HepG2 (cell line): ENCODE measurements around the gene SDF2. TPM values are rescaled to one million over a fixed set of nuclear protein-coding genes. Genes with fewer than 3 reads are reported as not detected.
A peak's percentile ranks its signal among the peaks of the same experiment; 100 is the strongest.
"Not testable (repeated sequence)": the region's sequence is repeated elsewhere in the genome, so short reads cannot be mapped to it uniquely, and the experiment has no call there.

Experiments
- ATAC-seq: fragments of 200-7000 bp; cut with Tn5 transposase; 3 replicates; pipeline ENCODE4 v1.9.1; 2020; ENCODE audit warnings: mild to moderate bottlenecking, moderate library complexity
- BruUV-seq: library from RNA; stranded (reverse); fragments of 400-500 nt; replicated peaks from 2 replicates; lab custom pipeline; 2021; lab: Mats Ljungman, UMichigan
- CTCF ChIA-PET: fragments of 300-600 bp; formaldehyde crosslinking; extraction: SDS; loops from one replicate; lab custom pipeline; 2021; ENCODE audit warnings: low total read pairs, inconsistent platforms, low intra/inter-chr PET ratio; lab: Yijun Ruan, JAX
- POLR2A ChIA-PET: fragments of 350-600 bp; sonication (Branson Sonifier 250); formaldehyde crosslinking; loops from one replicate; lab custom pipeline; 2020; ENCODE audit warnings: antibody characterized with exemption, inconsistent platforms; lab: Yijun Ruan, JAX
- DNase-seq: peaks from one replicate; pipeline ENCODE4 v3.0.0-alpha.2; 2015; ENCODE audit warnings: low spot score
- FAIRE-seq: peaks from 3 replicates; lab custom pipeline; 2011; peaks lifted over from hg19 to GRCh38; lab: Jason Lieb, UNC
- H2AFZ ChIP-seq: one replicate; pipeline ENCODE4 v1.6.1; 2011; ENCODE audit warnings: low read length, inconsistent platforms
- H3K27ac ChIP-seq: fragments of 300-600 bp; 3 replicates; pipeline ENCODE4 v1.8.0; 2011; ENCODE audit warnings: mixed run types, mild to moderate bottlenecking, mixed read lengths, low read length, inconsistent platforms; ENCODE audit not compliant: insufficient read depth; ENCODE audit errors: extremely low read length
- H3K27me3 ChIP-seq, 2 experiments: fragments of 200-600 bp in 1 of 2; 2 replicates in 1 of 2; 3 replicates in 1 of 2; pipeline versions ENCODE4 v1.6.0 to v1.8.0; 2011; ENCODE audit warnings: low read length in 2 of 2, mild to moderate bottlenecking in 2 of 2, moderate library complexity in 2 of 2, inconsistent platforms in 1 of 2; ENCODE audit not compliant: insufficient read depth in 2 of 2, control insufficient read depth in 1 of 2
- H3K36me3 ChIP-seq, 2 experiments: fragments of 200-600 bp in 1 of 2; replicated peaks in 1 of 2; 2 replicates in 1 of 2; 3 replicates in 1 of 2; pipeline versions ENCODE4 v1.5.1 to v1.8.0; 2011; ENCODE audit warnings: low read length in 2 of 2, inconsistent platforms in 1 of 2; ENCODE audit not compliant: insufficient read depth in 2 of 2, control insufficient read depth in 1 of 2
- H3K4me1 ChIP-seq: 2 replicates; pipeline ENCODE4 v1.5.1; 2012; ENCODE audit warnings: low read length, inconsistent platforms; ENCODE audit not compliant: insufficient read depth
- H3K4me2 ChIP-seq: 2 replicates; pipeline ENCODE4 v1.6.0; 2011; ENCODE audit warnings: low read depth, low read length, inconsistent platforms
- H3K4me3 ChIP-seq, 3 experiments: fragments of 200-600 bp in 1 of 3; sonication (generic), shearing (Covaris generic) in 1 of 3; replicated peaks in 1 of 3; 2 replicates each; pipeline ENCODE4 v1.5.1; 2011 to 2016; ENCODE audit warnings: low read length in 3 of 3, inconsistent platforms in 2 of 3, low read depth in 2 of 3, mild to moderate bottlenecking in 2 of 3, control low read depth in 1 of 3, mixed read lengths in 1 of 3; ENCODE audit not compliant: insufficient read depth in 1 of 3
- H3K79me2 ChIP-seq: one replicate; pipeline ENCODE4 v1.6.1; 2011; ENCODE audit warnings: low read length, inconsistent platforms; ENCODE audit not compliant: insufficient read depth
- H3K9ac ChIP-seq: 2 replicates; pipeline ENCODE4 v1.6.0; 2011; ENCODE audit warnings: mild to moderate bottlenecking, low read depth, low read length, inconsistent platforms; ENCODE audit not compliant: insufficient read depth
- H3K9me3 ChIP-seq: 2 replicates; pipeline ENCODE4 v1.5.1; 2012; ENCODE audit warnings: mild to moderate bottlenecking, low read length
- H4K20me1 ChIP-seq: 2 replicates; pipeline ENCODE4 v1.6.0; 2011; ENCODE audit warnings: inconsistent platforms, mild to moderate bottlenecking, low read length, moderate library complexity; ENCODE audit not compliant: insufficient read depth
- GATAD2A ChIP-seq: IDR thresholded peaks from 2 replicates; pipeline ENCODE4 v1.6.1; 2016
- NR2F6 ChIP-seq, 2 experiments: IDR thresholded peaks; 2 replicates each; pipeline ENCODE4 v1.6.1; 2016; ENCODE audit warnings: antibody characterized with exemption in 1 of 2, mild to moderate bottlenecking in 1 of 2
- PITX1 ChIP-seq: sonication (generic); formaldehyde crosslinking; IDR thresholded peaks from 2 replicates; pipeline ENCODE4 v1.5.1; 2020; ENCODE audit warnings: mild to moderate bottlenecking, missing genetic modification reagents
- SOX13 ChIP-seq, 3 experiments: fragments of 450-650 bp in 1 of 3; sonication (generic) in 1 of 3; formaldehyde crosslinking in 1 of 3; IDR thresholded peaks in 2 of 3; conservative IDR thresholded peaks in 1 of 3; 2 replicates each; pipeline versions ENCODE4 v1.5.0 to v1.6.1; 2016 to 2020; ENCODE audit warnings: antibody characterized with exemption in 1 of 3, mild to moderate bottlenecking in 1 of 3, missing compliant biosample characterization in 1 of 3, missing genetic modification reagents in 1 of 3, moderate library complexity in 1 of 3
- SOX5 ChIP-seq: IDR thresholded peaks from 2 replicates; pipeline ENCODE4 v1.6.1; 2016; ENCODE audit warnings: borderline replicate concordance
- SOX6 ChIP-seq, 2 experiments: fragments of 450-650 bp in 1 of 2; sonication (generic) in 1 of 2; formaldehyde crosslinking in 1 of 2; IDR thresholded peaks; 2 replicates each; pipeline versions ENCODE4 v1.4.0 to v1.6.1; 2017 to 2020; ENCODE audit warnings: antibody characterized with exemption in 1 of 2, mild to moderate bottlenecking in 1 of 2, missing genetic modification reagents in 1 of 2
- ZNF652 ChIP-seq: IDR thresholded peaks from 2 replicates; pipeline ENCODE4 v1.6.1; 2016; ENCODE audit warnings: low read depth, borderline replicate concordance
- whole genome bisulfite sequencing: methylation state at CpG from one replicate; pipeline ENCODE4 v1.1.6; 2017; ENCODE audit warnings: low lambda C conversion rate; 5-methylcytosine and 5-hydroxymethylcytosine counted together
- in situ Hi-C: cut with HindIII; loops from 2 replicates; pipeline ENCODE4 v1.10.0; 2017; ENCODE audit warnings: low pct_unique_long_range_greater_than_20kb; ENCODE audit not compliant: extremely low pct_ligation_motif_present
- intact Hi-C: fragments of 100-400 bp; cut with micrococcal nuclease; formaldehyde crosslinking; loops from one replicate; pipeline ENCODE4 v1.10.0; 2022; ENCODE audit not compliant: unreplicated experiment
- polyA plus RNA-seq, 8 experiments: library from polyadenylated mRNA; depleted of rRNA in 3 of 8; stranded (reverse) in 7 of 8; unstranded in 1 of 8; fragments of >200 nt; fragmentation: Illumina TruSeq in 4 of 8; extraction: Trizol in 4 of 8; gene quantifications; 2 replicates each; pipeline versions ENCODE4 v1.2.1 to v1.2.3, GENCODE V29; 2011 to 2016; ENCODE audit warnings: low read depth in 4 of 8, missing spikeins in 1 of 8, mixed read lengths in 1 of 8; ENCODE audit not compliant: insufficient read depth in 1 of 8
- total RNA-seq, 5 experiments: library from RNA; depleted of rRNA; stranded (reverse); fragments of >200 nt; fragmentation: Illumina TruSeq; extraction: Trizol; gene quantifications; 2 replicates each; pipeline ENCODE4 v1.2.3, GENCODE V29; 2016; ENCODE audit warnings: low read depth in 1 of 5
- TF ChIP-seq, protein P1 (sequence below): IDR thresholded peaks from 2 replicates; pipeline ENCODE4 v1.4.0; 2020; ENCODE audit warnings: mild to moderate bottlenecking, missing genetic modification reagents

Gene SDF2
- total and polyA plus RNA-seq, 2 of the 13 experiments (the other 11 are each of a cell fraction or from before 2014, with no cell fraction given), result 58.2 to 58.4 TPM

DNA sequence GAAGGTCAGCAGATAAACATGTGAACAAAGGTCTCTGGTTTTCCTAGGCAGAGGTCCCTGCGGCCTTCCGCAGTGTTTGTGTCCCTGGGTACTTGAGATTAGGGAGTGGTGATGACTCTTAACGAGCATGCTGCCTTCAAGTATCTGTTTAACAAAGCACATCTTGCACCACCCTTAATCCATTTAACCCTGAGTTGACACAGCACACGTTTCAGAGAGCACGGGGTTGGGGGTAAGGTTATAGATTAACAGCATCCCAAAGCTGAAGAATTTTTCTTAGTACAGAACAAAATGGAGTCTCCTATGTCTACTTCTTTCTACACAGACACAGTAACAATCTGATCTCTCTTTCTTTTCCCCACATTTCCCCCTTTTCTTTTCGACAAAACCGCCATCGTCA is 3.4 kb downstream of the SDF2 start:
- intact Hi-C loops; DNase-seq; H2AFZ ChIP-seq; BruUV-seq; in situ Hi-C loops; ATAC-seq; FAIRE-seq; H3K4me2 ChIP-seq; H3K4me3 ChIP-seq; H3K36me3 ChIP-seq; H3K9me3 ChIP-seq; H3K9ac ChIP-seq; H4K20me1 ChIP-seq; H3K27me3 ChIP-seq; CTCF ChIA-PET; TF ChIP-seq NR2F6 (CRISPR knock-in tag; IDR thresholded peaks at IDR 0.05); SOX6 (IDR thresholded peaks at IDR 0.05); SOX13 (IDR thresholded peaks at IDR 0.05): not testable (repeated sequence)
- 35% methylated on average over 8 of the region's 8 CpGs for WGBS
- Histone ChIP-seq H3K27ac (peak overlapping the region; percentile 64), H3K4me1 (peaks cover 25% of the 10 kb centered on the region), H3K79me2 (peaks cover 41% of the 10 kb centered on the region)
- TF ChIP-seq NR2F6 (IDR thresholded peaks at IDR 0.05), result peak; percentile 13; the same call in 1 of the 2 replicates
- TF ChIP-seq, protein P1, sequence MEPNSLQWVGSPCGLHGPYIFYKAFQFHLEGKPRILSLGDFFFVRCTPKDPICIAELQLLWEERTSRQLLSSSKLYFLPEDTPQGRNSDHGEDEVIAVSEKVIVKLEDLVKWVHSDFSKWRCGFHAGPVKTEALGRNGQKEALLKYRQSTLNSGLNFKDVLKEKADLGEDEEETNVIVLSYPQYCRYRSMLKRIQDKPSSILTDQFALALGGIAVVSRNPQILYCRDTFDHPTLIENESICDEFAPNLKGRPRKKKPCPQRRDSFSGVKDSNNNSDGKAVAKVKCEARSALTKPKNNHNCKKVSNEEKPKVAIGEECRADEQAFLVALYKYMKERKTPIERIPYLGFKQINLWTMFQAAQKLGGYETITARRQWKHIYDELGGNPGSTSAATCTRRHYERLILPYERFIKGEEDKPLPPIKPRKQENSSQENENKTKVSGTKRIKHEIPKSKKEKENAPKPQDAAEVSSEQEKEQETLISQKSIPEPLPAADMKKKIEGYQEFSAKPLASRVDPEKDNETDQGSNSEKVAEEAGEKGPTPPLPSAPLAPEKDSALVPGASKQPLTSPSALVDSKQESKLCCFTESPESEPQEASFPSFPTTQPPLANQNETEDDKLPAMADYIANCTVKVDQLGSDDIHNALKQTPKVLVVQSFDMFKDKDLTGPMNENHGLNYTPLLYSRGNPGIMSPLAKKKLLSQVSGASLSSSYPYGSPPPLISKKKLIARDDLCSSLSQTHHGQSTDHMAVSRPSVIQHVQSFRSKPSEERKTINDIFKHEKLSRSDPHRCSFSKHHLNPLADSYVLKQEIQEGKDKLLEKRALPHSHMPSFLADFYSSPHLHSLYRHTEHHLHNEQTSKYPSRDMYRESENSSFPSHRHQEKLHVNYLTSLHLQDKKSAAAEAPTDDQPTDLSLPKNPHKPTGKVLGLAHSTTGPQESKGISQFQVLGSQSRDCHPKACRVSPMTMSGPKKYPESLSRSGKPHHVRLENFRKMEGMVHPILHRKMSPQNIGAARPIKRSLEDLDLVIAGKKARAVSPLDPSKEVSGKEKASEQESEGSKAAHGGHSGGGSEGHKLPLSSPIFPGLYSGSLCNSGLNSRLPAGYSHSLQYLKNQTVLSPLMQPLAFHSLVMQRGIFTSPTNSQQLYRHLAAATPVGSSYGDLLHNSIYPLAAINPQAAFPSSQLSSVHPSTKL (CRISPR knock-in tag), result peak; percentile 26; the same call in 1 of the 2 replicates
- peak; percentile 27; the same call in 1 of the 2 replicates for TF ChIP-seq GATAD2A (CRISPR knock-in tag)
- peak; percentile 75 for TF ChIP-seq ZNF652 (CRISPR knock-in tag)
- TF ChIP-seq SOX6 (CRISPR knock-in tag; IDR thresholded peaks at IDR 0.05), result peak; percentile 32; the same call in 1 of the 2 replicates
- TF ChIP-seq PITX1 (CRISPR knock-in tag), result peak; percentile 49; the same call in 1 of the 2 replicates
- TF ChIP-seq SOX13 (CRISPR knock-in tag; conservative IDR thresholded peaks at IDR 0.05 in 1 of 2, IDR thresholded peaks at IDR 0.05 in 1 of 2), result peak in 1 of 2 experiments; percentile 62; a peak in 2 of 4 replicates
- TF ChIP-seq SOX5 (CRISPR knock-in tag), result 0 out of 2 replicates have a peak, but pooled peaks have one; percentile 9
- POLR2A ChIA-PET, result interaction anchor here (1.0 to 1.7 kb wide), 4 partner anchors 11 to 87 kb away, joined by 4 to 14 read pairs (median 8); partner anchors contain the start of genes BLTP2 and RPL23A
